Testis (tissue), 3 donors: ENCODE results near the gene ETS1. TPM values are rescaled to one million over a fixed set of nuclear protein-coding genes. Genes with fewer than 3 reads are reported as not detected.

Experiments
- DNase-seq: peaks from one replicate; pipeline ENCODE4 v3.0.0-alpha.2; 2019
- H3K27ac ChIP-seq, 2 donors: fragments of 200-600 bp; sonication (generic); one replicate each; pipeline ENCODE4 v1.5.1; 2019
- H3K27me3 ChIP-seq: fragments of 200-600 bp; sonication (generic); one replicate; pipeline ENCODE4 v1.5.1; 2019
- H3K36me3 ChIP-seq: fragments of 200-600 bp; sonication (generic); one replicate; pipeline ENCODE4 v1.5.1; 2017; ENCODE audit warnings: low read depth; ENCODE audit errors: missing control alignments
- H3K4me1 ChIP-seq: fragments of 200-600 bp; sonication (generic); one replicate; pipeline ENCODE4 v1.5.1; 2019
- H3K4me3 ChIP-seq, 2 donors: fragments of 200-600 bp; sonication (generic); one replicate each; pipeline ENCODE4 v1.5.1; 2017 to 2019
- H3K9me3 ChIP-seq: fragments of 200-600 bp; sonication (generic); one replicate; pipeline ENCODE4 v1.5.1; 2017
- CTCF ChIP-seq, 3 experiments: fragments of 450-650 bp in 2 of 3; fragments of 200-600 bp in 1 of 3; sonication (generic) in 1 of 3; IDR thresholded peaks; one replicate each; pipeline ENCODE4 v1.5.1; 2016 to 2019; ENCODE audit warnings: antibody characterized with exemption in 3 of 3, mild to moderate bottlenecking in 2 of 3, moderate library complexity in 1 of 3
- POLR2A ChIP-seq: fragments of 450-650 bp; IDR thresholded peaks from one replicate; pipeline ENCODE4 v1.6.1; 2017; ENCODE audit warnings: antibody characterized with exemption, mild to moderate bottlenecking, moderate library complexity
- WGBS, 2 donors: methylation state at CpG; one replicate each; pipeline ENCODE4 v1.1.5; 2018; 5-methylcytosine and 5-hydroxymethylcytosine counted together
- intact Hi-C: fragments of 100-400 bp; cut with DNase I; formaldehyde crosslinking; loops from one replicate; pipeline ENCODE4 v1.15.1; 2023; ENCODE audit warnings: low total_unique reads
- polyA plus RNA-seq: library from polyadenylated mRNA; stranded (reverse); fragments of 350-450 nt; fragmentation: Illumina TruSeq; extraction: RNeasy Lipid Tissue Mini Kit (QIAGEN cat#74804); gene quantifications from one replicate; pipeline ENCODE4 v1.2.3, GENCODE V29; 2014; ENCODE audit warnings: low read depth, low replicate concordance; ENCODE audit not compliant: insufficient read depth
- total RNA-seq, 2 donors: library from RNA; depleted of rRNA; stranded (reverse); fragments of >200 nt; gene quantifications; one replicate each; pipeline ENCODE4 v1.2.3, GENCODE V29; 2016

Gene ETS1
- total and polyA plus RNA-seq, 3 donors from 2014 or later: 15.1 to 21.1 (median 15.3) TPM

GRCh38 chr11:128630367-128631230 lies 43.2 kb upstream of the ETS1 start:
- H3K4me1 ChIP-seq: no peaks in the 10 kb centered on the region
- H3K36me3 ChIP-seq: no peaks in the 10 kb centered on the region
- intact Hi-C loops: loop anchor here (5.0 kb wide), 2 partner anchors 338 to 463 kb away; no protein-coding TSS in a partner anchor
- TF ChIP-seq CTCF (IDR thresholded peaks at IDR 0.05) (peak; percentile 86 to 96 (median 90)), POLR2A (no peak)
- peak; percentile 90 for DNase-seq
- H3K27me3 ChIP-seq: no peaks in the 10 kb centered on the region
- no peaks in the 10 kb centered on the region for H3K9me3 ChIP-seq
- H3K4me3 ChIP-seq: no peak overlapping the region
- H3K27ac ChIP-seq: no peak overlapping the region
- 40 to 46% methylated on average over 12 of the region's 12 CpGs for WGBS, 2 donors

DNA sequence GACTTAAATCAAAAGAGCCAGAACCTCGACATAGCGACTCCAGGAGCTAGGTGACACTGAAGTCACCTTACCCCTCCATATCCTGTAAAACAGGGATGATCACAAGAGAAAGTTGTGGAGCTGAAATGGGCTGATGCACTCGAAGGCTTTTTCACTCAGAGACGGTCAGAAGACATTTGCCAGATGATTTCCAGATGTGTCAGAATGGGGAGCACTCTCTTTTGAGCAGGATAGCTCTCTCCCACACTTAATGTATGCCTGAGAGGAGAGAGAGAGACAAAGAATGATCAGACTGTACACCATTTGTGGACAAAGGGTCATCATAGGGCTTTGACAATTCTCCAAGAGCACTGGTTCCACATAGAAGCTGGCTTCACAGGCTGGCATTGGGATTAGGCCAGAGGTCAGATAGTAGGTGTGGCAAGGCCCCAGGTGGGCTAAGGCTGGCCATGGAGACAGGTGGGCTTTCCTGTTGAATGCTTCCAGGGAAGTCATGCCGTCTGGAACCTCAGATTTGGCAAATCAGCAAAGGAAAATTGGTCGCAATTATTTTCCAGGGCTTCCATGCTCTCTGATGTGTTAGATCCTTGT lies 42.3 kb upstream of the ETS1 start:
- DNase-seq: no peak
- WGBS, 2 donors: 65 to 70% methylated on average over 6 of the region's 6 CpGs
- no peak overlapping the region for H3K27ac ChIP-seq

GRCh38 chr11:128628686-128629085 lies 41.3 kb upstream of the ETS1 start:
- H3K27ac ChIP-seq: no peak overlapping the region
- no peak overlapping the region for H3K4me3 ChIP-seq
- H3K9me3 ChIP-seq: no peaks in the 10 kb centered on the region
- H3K4me1 ChIP-seq: no peaks in the 10 kb centered on the region
- no peaks in the 10 kb centered on the region for H3K36me3 ChIP-seq
- H3K27me3 ChIP-seq: no peaks in the 10 kb centered on the region
- intact Hi-C loops: no loop called here
- TF ChIP-seq CTCF (IDR thresholded peaks at IDR 0.05): no peak
- TF ChIP-seq POLR2A: no peak
- 90 to 92% methylated on average over 7 of the region's 7 CpGs for WGBS, 2 donors
- no peak for DNase-seq

More for the DNA sequence above, 42.3 kb upstream of the ETS1 start:
- no peaks in the 10 kb centered on the region for H3K36me3 ChIP-seq
- intact Hi-C loops: loop anchor here (5.0 kb wide), 2 partner anchors 337 to 462 kb away; no protein-coding TSS in a partner anchor
- no peaks in the 10 kb centered on the region for H3K9me3 ChIP-seq
- no peaks in the 10 kb centered on the region for H3K4me1 ChIP-seq
- no peak for TF ChIP-seq POLR2A
- TF ChIP-seq CTCF (IDR thresholded peaks at IDR 0.05): no peak
- no peaks in the 10 kb centered on the region for H3K27me3 ChIP-seq
- H3K4me3 ChIP-seq: no peak overlapping the region

- DNase-seq: no peak
- Histone ChIP-seq H3K27ac (no peak overlapping the region), H3K9me3 (no peaks in the 10 kb centered on the region), H3K36me3 (no peaks in the 10 kb centered on the region), H3K27me3 (no peaks in the 10 kb centered on the region), H3K4me1 (no peaks in the 10 kb centered on the region), H3K4me3 (no peak overlapping the region)
- TF ChIP-seq POLR2A (no peak), CTCF (IDR thresholded peaks at IDR 0.05) (no peak)
- 86 to 87% methylated on average over 5 of the region's 5 CpGs for WGBS, 2 donors
- intact Hi-C loops: no loop called here
Observed at GRCh38 chr11:128628325-128628673, 40.9 kb upstream of the ETS1 start.
